GM06990 (cell line): ENCODE data around the gene MT1G.

Experiments
- DNase-seq: peaks from one replicate; pipeline ENCODE4 v3.0.0-alpha.2; 2011; ENCODE audit not compliant: insufficient read length; ENCODE audit errors: extremely low read depth
- H3K27me3 ChIP-seq: replicated peaks from 2 replicates; pipeline ENCODE4 v1.6.0; 2011; ENCODE audit warnings: low read length; ENCODE audit not compliant: control insufficient read depth, insufficient read depth
- H3K36me3 ChIP-seq: 2 replicates; pipeline ENCODE4 v1.5.1; 2011; ENCODE audit warnings: low read length; ENCODE audit not compliant: control insufficient read depth, insufficient read depth
- H3K4me3 ChIP-seq: replicated peaks from 2 replicates; pipeline ENCODE4 v1.5.1; 2011; ENCODE audit warnings: low read depth, mild to moderate bottlenecking, control low read depth, low read length
- TF ChIP-seq, protein P1 (sequence below): IDR thresholded peaks from 2 replicates; pipeline ENCODE4 v1.5.1; 2011; ENCODE audit warnings: low read length, control low read depth, mild to moderate bottlenecking, inconsistent platforms; ENCODE audit not compliant: insufficient read depth, poor library complexity, severe bottlenecking

MT1G gene

DNA sequence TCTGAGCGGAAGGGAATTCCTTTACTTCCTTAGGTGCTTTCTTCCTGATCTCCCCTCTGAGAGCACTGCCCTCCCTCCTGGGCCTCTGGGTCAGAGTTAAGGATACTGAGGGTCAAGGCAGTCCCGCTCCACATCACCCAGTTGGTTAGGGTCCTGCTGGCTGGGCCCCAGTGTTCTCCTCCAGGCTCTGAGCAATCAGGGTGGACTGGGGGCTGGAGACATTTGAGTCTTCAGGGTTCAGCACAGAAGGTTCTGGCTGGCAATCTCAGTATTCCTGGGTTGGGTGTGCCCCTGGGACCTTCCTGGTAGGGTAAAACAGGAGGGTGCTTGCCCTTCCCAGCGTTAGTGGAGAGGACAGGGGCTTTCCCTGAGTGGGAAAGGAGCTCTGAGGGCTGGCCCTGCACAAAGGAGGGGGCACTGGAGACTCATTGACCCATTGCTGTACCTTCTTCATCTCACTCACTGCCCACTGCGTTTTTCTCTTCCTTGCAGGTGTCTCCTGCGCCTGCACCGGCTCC is 35.0 kb downstream of the MT1G start:
- no peak overlapping the region for H3K4me3 ChIP-seq
- peaks cover 4% of the 10 kb centered on the region for H3K27me3 ChIP-seq
- H3K36me3 ChIP-seq, result no peaks in the 10 kb centered on the region
- no peak for DNase-seq
- TF ChIP-seq, protein P1, sequence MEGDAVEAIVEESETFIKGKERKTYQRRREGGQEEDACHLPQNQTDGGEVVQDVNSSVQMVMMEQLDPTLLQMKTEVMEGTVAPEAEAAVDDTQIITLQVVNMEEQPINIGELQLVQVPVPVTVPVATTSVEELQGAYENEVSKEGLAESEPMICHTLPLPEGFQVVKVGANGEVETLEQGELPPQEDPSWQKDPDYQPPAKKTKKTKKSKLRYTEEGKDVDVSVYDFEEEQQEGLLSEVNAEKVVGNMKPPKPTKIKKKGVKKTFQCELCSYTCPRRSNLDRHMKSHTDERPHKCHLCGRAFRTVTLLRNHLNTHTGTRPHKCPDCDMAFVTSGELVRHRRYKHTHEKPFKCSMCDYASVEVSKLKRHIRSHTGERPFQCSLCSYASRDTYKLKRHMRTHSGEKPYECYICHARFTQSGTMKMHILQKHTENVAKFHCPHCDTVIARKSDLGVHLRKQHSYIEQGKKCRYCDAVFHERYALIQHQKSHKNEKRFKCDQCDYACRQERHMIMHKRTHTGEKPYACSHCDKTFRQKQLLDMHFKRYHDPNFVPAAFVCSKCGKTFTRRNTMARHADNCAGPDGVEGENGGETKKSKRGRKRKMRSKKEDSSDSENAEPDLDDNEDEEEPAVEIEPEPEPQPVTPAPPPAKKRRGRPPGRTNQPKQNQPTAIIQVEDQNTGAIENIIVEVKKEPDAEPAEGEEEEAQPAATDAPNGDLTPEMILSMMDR, result no peak

DNA sequence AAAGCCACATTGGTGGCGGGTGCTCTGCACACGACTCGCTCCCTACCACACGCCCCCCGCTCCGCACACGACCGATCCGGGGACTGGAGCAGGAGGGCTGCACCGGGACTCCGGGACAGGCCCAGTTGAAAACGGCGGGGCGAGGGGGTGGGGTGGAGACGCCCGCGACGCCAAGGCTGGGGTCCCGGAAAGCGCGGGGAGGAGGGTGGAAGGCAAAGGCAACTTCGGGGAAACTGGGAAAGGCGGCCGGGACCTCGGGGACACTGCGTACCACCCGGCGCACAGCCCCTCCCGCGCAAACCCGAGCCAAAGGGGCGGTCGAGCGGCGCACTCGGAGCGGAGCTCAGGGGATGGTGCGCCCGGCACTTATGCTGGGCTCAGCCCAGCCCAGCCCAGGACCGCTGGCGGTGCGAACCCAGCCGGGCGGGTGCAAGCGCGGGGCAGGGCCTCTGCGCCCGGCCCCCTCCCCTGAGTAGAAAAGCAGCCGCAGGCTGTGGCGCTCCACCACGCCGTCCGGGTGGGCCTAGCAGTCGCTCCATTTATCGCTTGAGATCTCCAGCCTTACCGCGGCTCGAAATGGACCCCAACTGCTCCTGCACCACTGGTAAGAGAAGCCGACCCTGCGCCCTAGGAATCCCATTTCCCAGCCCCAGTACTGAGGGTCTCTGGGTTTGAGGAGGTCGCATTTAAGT is 35.6 kb downstream of the MT1G start, which contains the start of gene MT1M:
MT1M (plus strand) TSS at position 504 of the 692 bp plus-strand sequence; CDS start at position 577, 73 bp downstream.
- no peak for DNase-seq
- H3K36me3 ChIP-seq, result no peaks in the 10 kb centered on the region
- no peak within 1 kb of the TSS for H3K4me3 ChIP-seq
- TF ChIP-seq, protein P1, result no peak
- H3K27me3 ChIP-seq, result peaks cover 3% of the 10 kb centered on the region

DNA sequence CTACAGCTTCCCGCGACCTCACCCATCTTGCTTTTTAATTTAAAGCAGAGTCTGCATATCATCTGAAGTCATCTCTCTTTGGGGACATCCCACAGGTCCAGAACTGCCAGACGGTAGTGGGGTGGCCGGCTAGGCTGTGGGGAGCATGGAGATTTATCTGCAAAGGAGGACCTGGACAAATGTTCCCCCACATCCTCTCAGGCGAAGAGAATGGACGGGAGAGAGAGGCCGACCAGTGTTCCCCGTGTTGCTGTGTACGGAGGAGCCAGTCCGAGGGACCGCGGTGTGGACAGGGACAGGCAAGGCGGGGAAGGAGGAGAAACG is 36.1 kb downstream of the MT1G start:
- TF ChIP-seq, protein P1, result no peak
- Histone ChIP-seq H3K36me3 (no peaks in the 10 kb centered on the region), H3K4me3 (no peak overlapping the region), H3K27me3 (peaks cover 3% of the 10 kb centered on the region)
- DNase-seq, result no peak

DNA sequence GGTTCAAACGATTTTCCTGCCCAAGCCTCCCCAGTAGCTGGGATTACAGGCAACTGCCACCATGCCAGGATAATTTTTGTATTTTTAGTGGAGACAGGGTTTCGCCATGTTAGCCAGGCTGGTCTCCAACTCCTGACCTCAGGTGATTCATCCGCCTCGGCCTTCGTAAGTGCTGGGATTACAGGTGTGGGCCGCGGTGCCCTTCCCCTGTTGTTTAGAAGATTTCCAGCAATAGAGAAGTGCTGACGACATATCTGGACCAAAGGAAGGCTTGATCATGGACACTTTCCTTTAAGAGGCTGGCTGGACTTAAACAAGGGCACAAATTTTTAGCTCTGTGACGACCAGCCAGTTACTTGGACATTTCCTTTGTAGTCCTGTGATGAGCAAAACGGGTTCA is 36.7 kb downstream of the MT1G start:
- TF ChIP-seq, protein P1, result no peak
- H3K36me3 ChIP-seq, result no peaks in the 10 kb centered on the region
- H3K4me3 ChIP-seq, result no peak overlapping the region
- DNase-seq, result no peak
- peaks cover 3% of the 10 kb centered on the region for H3K27me3 ChIP-seq

DNA sequence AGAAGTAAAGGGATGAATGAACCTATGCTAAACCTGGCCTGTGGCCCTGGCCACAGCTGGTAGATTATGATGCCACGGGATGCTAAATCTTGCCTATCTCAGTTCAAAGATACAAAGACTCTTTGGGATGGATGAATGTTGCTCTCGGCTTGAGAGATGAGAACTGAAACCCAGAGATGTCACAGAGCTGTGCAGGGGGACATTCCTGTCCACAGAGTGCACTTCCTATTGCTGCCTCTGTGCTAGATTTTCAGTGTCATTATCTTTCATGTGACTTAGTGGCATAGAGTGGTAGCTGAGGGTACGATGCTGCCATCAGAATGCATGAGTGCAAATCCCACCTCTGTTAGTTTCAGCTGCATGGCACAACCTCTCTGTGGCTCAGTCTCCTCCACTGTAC is 37.7 kb downstream of the MT1G start:
- Histone ChIP-seq H3K4me3 (no peak overlapping the region), H3K27me3 (peaks cover 3% of the 10 kb centered on the region), H3K36me3 (no peaks in the 10 kb centered on the region)
- no peak for DNase-seq
- TF ChIP-seq, protein P1, result no peak

DNA sequence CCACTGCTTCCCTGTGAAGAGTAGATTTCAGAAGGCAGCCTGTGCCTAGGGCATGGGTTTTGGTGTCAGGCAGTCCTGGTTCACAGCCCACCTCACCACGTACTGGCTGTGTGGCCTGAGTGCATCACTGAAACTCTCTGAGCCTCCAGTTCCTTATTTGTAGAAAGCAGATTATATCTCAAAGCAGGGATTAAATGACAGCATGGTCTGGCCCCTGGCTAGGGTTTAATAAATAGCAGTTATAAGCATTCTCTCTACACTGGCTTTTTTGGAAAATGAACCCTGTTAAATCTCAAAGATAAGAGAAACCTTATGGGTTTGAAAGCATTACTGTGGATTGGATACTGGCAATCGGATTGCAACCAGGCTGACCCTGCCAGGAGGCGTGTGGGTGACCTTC is 38.3 kb downstream of the MT1G start:
- H3K27me3 ChIP-seq, result peaks cover 3% of the 10 kb centered on the region
- TF ChIP-seq, protein P1, result no peak
- H3K4me3 ChIP-seq, result no peak overlapping the region
- no peaks in the 10 kb centered on the region for H3K36me3 ChIP-seq
- DNase-seq, result no peak
